GM12874 (cell line): Measurements from ENCODE around the gene FXYD3.

Experiments
- TF ChIP-seq, protein P1 (sequence below): IDR thresholded peaks from 2 replicates; pipeline ENCODE4 v1.5.1; 2011; ENCODE audit warnings: low read depth, mild to moderate bottlenecking, control low read depth, low read length, moderate library complexity; ENCODE audit not compliant: insufficient read depth

FXYD3 gene

GRCh38 chr19:35143231-35143715 is 27.6 kb downstream of the FXYD3 start, which contains the start of gene FXYD7:
TSS of gene FXYD7 (plus strand) at chr19:35143255. CDS start at chr19:35143334, 79 bp downstream.
- TF ChIP-seq, protein P1, sequence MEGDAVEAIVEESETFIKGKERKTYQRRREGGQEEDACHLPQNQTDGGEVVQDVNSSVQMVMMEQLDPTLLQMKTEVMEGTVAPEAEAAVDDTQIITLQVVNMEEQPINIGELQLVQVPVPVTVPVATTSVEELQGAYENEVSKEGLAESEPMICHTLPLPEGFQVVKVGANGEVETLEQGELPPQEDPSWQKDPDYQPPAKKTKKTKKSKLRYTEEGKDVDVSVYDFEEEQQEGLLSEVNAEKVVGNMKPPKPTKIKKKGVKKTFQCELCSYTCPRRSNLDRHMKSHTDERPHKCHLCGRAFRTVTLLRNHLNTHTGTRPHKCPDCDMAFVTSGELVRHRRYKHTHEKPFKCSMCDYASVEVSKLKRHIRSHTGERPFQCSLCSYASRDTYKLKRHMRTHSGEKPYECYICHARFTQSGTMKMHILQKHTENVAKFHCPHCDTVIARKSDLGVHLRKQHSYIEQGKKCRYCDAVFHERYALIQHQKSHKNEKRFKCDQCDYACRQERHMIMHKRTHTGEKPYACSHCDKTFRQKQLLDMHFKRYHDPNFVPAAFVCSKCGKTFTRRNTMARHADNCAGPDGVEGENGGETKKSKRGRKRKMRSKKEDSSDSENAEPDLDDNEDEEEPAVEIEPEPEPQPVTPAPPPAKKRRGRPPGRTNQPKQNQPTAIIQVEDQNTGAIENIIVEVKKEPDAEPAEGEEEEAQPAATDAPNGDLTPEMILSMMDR: no peak

- TF ChIP-seq, protein P1: no peak
Observed at GRCh38 chr19:35143818-35144217, 28.2 kb downstream of the FXYD3 start.

DNA sequence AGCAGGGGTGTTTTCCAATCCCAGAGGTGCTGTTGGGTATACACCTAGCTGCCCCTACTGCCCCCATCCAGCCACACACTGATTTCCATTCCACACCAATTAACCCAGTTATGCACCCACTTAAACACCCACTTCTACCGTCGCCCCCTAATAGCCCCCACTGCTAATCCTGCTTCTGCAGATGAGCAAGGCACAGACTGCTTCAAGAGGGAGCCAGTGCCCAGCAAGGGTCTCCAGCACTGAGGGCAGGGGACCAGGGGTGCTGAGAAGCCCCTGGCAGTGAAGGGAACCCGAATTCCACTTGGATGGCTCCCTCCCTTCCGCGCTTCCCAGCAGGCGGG is 28.6 kb downstream of the FXYD3 start:
- TF ChIP-seq, protein P1: no peak

DNA sequence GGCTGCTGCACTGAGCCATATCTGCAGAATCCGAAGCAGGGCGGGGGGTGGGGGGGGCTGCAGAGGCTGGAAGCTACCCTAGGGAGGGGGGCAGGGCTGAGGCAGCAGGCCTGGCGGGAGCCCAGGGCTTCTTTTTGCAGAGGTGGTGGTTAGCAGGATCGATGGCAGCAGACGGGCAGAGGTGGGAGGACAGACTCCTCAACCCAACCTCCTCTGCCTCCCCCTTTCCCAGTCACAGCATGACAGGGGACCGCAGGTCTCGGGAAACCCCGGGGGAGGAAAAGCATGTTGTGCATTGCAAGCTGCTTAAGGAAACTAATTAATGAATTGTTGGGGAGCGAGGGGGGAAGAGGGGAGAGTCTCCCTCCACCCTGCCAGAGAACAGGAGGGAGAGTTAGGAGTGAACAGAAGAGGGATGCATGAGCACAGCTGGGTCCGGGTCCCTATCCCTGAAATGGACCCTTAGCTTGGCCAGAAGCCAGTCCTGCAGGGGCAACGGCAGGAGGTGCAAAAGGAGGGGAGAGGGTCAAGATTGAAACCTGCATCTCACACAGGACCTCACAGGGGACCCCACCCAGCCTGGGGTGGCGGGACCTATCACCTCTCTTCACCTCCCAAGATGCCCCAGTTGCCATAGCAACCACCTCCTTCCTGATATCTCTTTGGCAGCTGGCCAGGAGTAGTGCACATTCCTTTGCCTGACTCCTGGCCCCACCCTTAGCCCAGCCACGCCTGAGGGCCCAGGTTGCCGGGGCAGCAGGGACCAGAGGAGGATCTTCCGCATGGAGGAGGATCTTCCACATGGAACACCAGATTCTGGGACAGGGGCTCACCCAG is 29.2 kb downstream of the FXYD3 start:
- TF ChIP-seq, protein P1: no peak

- TF ChIP-seq, protein P1: no peak
Observed at GRCh38 chr19:35146746-35147459, 31.3 kb downstream of the FXYD3 start.

DNA sequence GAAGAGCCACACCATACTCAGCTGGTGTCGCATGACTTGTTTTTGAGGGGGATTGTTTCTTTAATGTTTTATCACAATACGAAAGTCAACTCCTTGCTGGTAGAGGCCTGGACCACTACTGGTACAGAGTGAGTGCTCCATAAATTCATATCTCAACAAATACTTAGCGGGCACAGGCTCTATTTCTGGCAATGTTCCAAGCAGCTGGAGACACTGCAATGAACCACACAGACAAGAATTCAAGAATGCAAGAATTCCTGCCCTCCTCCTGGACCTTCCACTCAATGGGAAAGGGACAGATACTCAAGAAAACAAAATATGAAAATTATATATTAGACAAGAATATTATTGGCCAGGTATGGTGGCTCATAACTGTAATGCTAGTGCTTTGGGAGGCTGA is 33.8 kb downstream of the FXYD3 start:
- TF ChIP-seq, protein P1: no peak

- TF ChIP-seq, protein P1: no peak
Observed at GRCh38 chr19:35150445-35150844, 34.8 kb downstream of the FXYD3 start.
